ENCODE data around the gene UST. TPM values are rescaled to one million over a fixed set of nuclear protein-coding genes. Genes with fewer than 3 reads are reported as not detected.

Gene UST
- total and polyA plus RNA-seq, 4 donors, result 0.24 to 2.7 (median 0.87) TPM

GRCh38 chr6:148794797-148795196 lies 48.0 kb downstream of the UST start (continued):
- TF ChIP-seq YY1 (IDR thresholded peaks at IDR 0.05), result no peak
- TF ChIP-seq EGR1 (IDR thresholded peaks at IDR 0.05; ENCODE audit: low read depth in 2 of 2), result no peak

- Histone ChIP-seq H3K9ac (ENCODE audit: low read depth in 1 of 2, low read length in 2 of 2) (no peak overlapping the region), H3K9me3 (ENCODE audit: control insufficient read depth in 4 of 4, low read length in 3 of 4) (peaks cover 0 to 8% (median 2%) of the 10 kb centered on the region in 4 donors), H3K4me1 (ENCODE audit: control insufficient read depth in 4 of 4, insufficient read depth in 4 of 4, low read length in 3 of 4) (no peaks in the 10 kb centered on the region), H3K36me3 (ENCODE audit: control insufficient read depth in 4 of 4, insufficient read depth in 3 of 4, low read depth in 1 of 4, low read length in 3 of 4) (no peaks in the 10 kb centered on the region), H3K4me3 (ENCODE audit: low read depth in 1 of 3, low read length in 3 of 3) (no peak overlapping the region), H3K27me3 (ENCODE audit: control insufficient read depth in 4 of 4, insufficient read depth in 4 of 4, low read length in 3 of 4) (peaks cover 0 to under 1% (median 0%) of the 10 kb centered on the region in 4 donors), H3K27ac (ENCODE audit: low read depth in 1 of 2, low read length in 2 of 2) (no peak overlapping the region)
- DNase-seq (ENCODE audit: low spot score), result no peak
- TF ChIP-seq GABPA (IDR thresholded peaks at IDR 0.05 in 1 of 2, conservative IDR thresholded peaks at IDR 0.05 in 1 of 2) (no peak), RAD21 (IDR thresholded peaks at IDR 0.05) (no peak), MAX (IDR thresholded peaks at IDR 0.05) (no peak), JUND (IDR thresholded peaks at IDR 0.05) (no peak), ATF3 (IDR thresholded peaks at IDR 0.05) (no peak), HNF4A (conservative IDR thresholded peaks at IDR 0.05) (no peak), HNF4G (IDR thresholded peaks at IDR 0.05) (no peak), FOXA1 (IDR thresholded peaks at IDR 0.05) (no peak), EGR1 (IDR thresholded peaks at IDR 0.05; ENCODE audit: low read depth in 2 of 2) (no peak), YY1 (IDR thresholded peaks at IDR 0.05) (no peak), NR2F2 (IDR thresholded peaks at IDR 0.05) (no peak), RXRA (IDR thresholded peaks at IDR 0.05) (no peak)
- WGBS, result 92% methylated on average over 6 of the region's 6 CpGs
Observed at GRCh38 chr6:148795563-148795962, 48.7 kb downstream of the UST start.

GRCh38 chr6:148799647-148800046 lies 52.8 kb downstream of the UST start:
- Histone ChIP-seq H3K4me3 (ENCODE audit: low read depth in 1 of 3, low read length in 3 of 3) (no peak overlapping the region), H3K9ac (ENCODE audit: low read depth in 1 of 2, low read length in 2 of 2) (no peak overlapping the region), H3K4me1 (ENCODE audit: control insufficient read depth in 4 of 4, insufficient read depth in 4 of 4, low read length in 3 of 4) (no peaks in the 10 kb centered on the region), H3K36me3 (ENCODE audit: control insufficient read depth in 4 of 4, insufficient read depth in 3 of 4, low read depth in 1 of 4, low read length in 3 of 4) (no peaks in the 10 kb centered on the region), H3K27ac (ENCODE audit: low read depth in 1 of 2, low read length in 2 of 2) (no peak overlapping the region), H3K9me3 (ENCODE audit: control insufficient read depth in 4 of 4, low read length in 3 of 4) (no peaks in the 10 kb centered on the region), H3K27me3 (ENCODE audit: control insufficient read depth in 4 of 4, insufficient read depth in 4 of 4, low read length in 3 of 4) (no peaks in the 10 kb centered on the region)
- DNase-seq (ENCODE audit: low spot score), result no peak
- 87% methylated on average over 3 of the region's 3 CpGs for WGBS
- no peak for TF ChIP-seq ZBTB33 (IDR thresholded peaks at IDR 0.05)
- TF ChIP-seq GABPA (IDR thresholded peaks at IDR 0.05 in 1 of 2, conservative IDR thresholded peaks at IDR 0.05 in 1 of 2), result no peak

GRCh38 chr6:148800536-148800935 lies 53.7 kb downstream of the UST start:
- Histone ChIP-seq H3K4me1 (ENCODE audit: control insufficient read depth in 4 of 4, insufficient read depth in 4 of 4, low read length in 3 of 4) (no peaks in the 10 kb centered on the region), H3K36me3 (ENCODE audit: control insufficient read depth in 4 of 4, insufficient read depth in 3 of 4, low read depth in 1 of 4, low read length in 3 of 4) (no peaks in the 10 kb centered on the region), H3K4me3 (ENCODE audit: low read depth in 1 of 3, low read length in 3 of 3) (no peak overlapping the region), H3K9ac (ENCODE audit: low read depth in 1 of 2, low read length in 2 of 2) (no peak overlapping the region), H3K9me3 (ENCODE audit: control insufficient read depth in 4 of 4, low read length in 3 of 4) (no peaks in the 10 kb centered on the region), H3K27ac (ENCODE audit: low read depth in 1 of 2, low read length in 2 of 2) (no peak overlapping the region), H3K27me3 (ENCODE audit: control insufficient read depth in 4 of 4, insufficient read depth in 4 of 4, low read length in 3 of 4) (no peaks in the 10 kb centered on the region)
- no peak for TF ChIP-seq JUND (IDR thresholded peaks at IDR 0.05)
- no peak for TF ChIP-seq YY1 (IDR thresholded peaks at IDR 0.05)
- TF ChIP-seq FOXA1 (IDR thresholded peaks at IDR 0.05), result no peak
- no peak for TF ChIP-seq FOXA2 (IDR thresholded peaks at IDR 0.05)
- TF ChIP-seq HNF4A (conservative IDR thresholded peaks at IDR 0.05), result no peak
- TF ChIP-seq RXRA (IDR thresholded peaks at IDR 0.05), result no peak
- 66% methylated on average over 3 of the region's 3 CpGs for WGBS
- DNase-seq (ENCODE audit: low spot score), result no peak
